ENCODE measurements around the gene SIRPB2. TPM values are rescaled to one million over a fixed set of nuclear protein-coding genes. Genes with fewer than 3 reads are reported as not detected.

SIRPB2 gene
- total RNA-seq: 1.3 TPM

DNA sequence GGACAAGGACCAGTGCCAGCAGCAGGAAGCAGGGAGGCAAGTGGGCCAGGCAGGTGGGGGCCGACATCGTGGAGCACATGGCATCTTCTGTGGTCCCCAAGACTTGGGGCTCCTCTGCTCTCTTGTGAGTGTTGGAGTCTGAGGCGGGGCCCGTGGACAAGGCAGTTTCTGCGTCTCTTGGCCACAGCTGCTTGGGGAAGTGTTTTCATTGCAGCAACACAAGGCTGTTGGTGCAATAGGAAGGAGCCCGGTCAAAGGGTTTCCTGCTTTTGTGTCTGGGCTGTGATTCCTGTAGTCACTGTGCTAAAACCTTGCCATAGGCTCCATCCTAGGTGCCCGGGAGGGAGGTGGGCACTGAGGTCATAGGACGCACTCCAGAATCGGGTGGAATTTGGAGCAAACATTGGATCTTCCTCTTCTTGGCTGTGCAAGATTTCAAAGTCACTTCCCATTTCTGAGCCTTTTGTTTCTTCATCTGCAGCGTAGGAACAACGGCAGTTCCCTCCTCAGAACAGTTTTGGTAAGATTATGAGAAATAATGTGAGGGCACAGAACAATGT, at the start of gene SIRPB2:
TSS of gene SIRPB2 (minus strand) at position 140 of the 560 bp plus-strand sequence. CDS start at position 79, 61 bp downstream.

DNA sequence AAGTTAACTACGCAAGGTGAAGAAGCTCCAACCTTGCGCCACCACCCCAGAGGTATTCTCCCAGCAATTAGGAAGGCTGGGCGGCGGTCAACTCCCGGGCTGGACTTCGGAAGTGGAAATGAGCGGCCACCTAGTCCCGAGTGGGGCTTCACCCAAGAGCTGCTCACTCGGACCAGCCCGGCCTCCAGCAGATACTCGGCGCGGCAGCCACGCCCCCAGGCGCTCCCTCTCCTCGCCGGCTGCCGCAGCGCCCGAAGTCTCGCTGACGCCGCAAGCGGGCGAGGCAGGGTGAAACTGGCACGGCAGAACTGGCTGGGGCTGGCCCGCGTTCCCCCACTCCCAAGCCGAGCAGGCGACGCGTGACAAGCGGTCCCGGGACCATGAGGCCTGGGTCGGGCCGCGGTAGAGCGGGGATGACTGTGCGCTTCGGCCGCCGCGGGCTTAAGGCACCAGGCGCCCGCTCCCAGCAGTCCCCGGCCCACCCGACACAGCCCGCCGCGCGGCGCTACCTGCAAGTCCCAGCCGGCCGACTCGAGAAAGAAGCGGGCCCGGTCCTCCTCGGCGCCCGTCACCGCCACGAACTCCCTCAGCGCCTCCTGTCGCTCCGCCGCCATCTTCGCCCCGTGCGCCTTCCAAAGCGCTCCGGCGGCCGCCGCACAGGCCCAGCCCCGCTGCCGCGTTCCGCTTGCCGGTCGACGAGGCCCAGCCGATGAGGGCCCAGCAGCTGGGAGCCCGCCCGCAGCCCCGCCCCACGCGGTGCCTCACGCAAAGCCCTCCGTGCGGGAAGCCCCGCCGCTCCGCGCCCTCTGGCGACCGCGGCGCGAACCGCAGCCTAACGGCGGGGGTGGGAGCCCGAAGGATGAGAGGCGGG, 24.8 kb downstream of the SIRPB2 start, which contains the start of gene NSFL1C:
TSS of gene NSFL1C (minus strand) at position 639 of the 871 bp plus-strand sequence. CDS start at position 614, 25 bp downstream.

Small RNA genes lying within 50 kb of the gene (small RNA-seq; reads per million reads assigned to genes)
- gene RNU6-917P (ENCODE audit: low replicate concordance): not detected

Other genes with a start within 250 kb of the SIRPB2 start
- 22.2 TPM for gene SNPH, start 225.1 kb downstream of the SIRPB2 start, total RNA-seq
- gene SDCBP2, start 162.3 kb downstream of the SIRPB2 start, total RNA-seq: 2.8 TPM
- 101 TPM for gene FKBP1A, start 98.4 kb downstream of the SIRPB2 start, total RNA-seq
- gene NSFL1C, start 24.6 kb downstream of the SIRPB2 start, total RNA-seq: 45.7 TPM
- gene SIRPD, start 66.3 kb upstream of the SIRPB2 start, total RNA-seq: not detected
- 1.3 TPM for gene SIRPB1, start 128.6 kb upstream of the SIRPB2 start, total RNA-seq
- not detected for gene SIRPG, start 166.4 kb upstream of the SIRPB2 start, total RNA-seq